Muscle layer of colon (tissue), 2 donors: ENCODE data around the gene RNF187.

Source experiments
- H3K27ac ChIP-seq: one replicate; pipeline ENCODE4 v1.7.0; 2013; ENCODE audit warnings: low read depth, mild to moderate bottlenecking, low read length, moderate library complexity
- H3K27me3 ChIP-seq, 2 donors: one replicate each; pipeline ENCODE4 v1.7.0; 2013; ENCODE audit warnings: low read length in 2 of 2, mild to moderate bottlenecking in 2 of 2; ENCODE audit not compliant: insufficient read depth in 2 of 2, control insufficient read depth in 1 of 2
- H3K36me3 ChIP-seq: one replicate; pipeline ENCODE4 v1.7.0; 2013; ENCODE audit warnings: mild to moderate bottlenecking, low read length; ENCODE audit not compliant: insufficient read depth
- H3K4me1 ChIP-seq: one replicate; pipeline ENCODE4 v1.7.0; 2013; ENCODE audit warnings: mild to moderate bottlenecking, low read length; ENCODE audit not compliant: insufficient read depth
- H3K4me3 ChIP-seq, 2 donors: one replicate each; pipeline ENCODE4 v1.7.0; 2013; ENCODE audit warnings: low read length in 2 of 2, low read depth in 1 of 2, mild to moderate bottlenecking in 1 of 2, moderate library complexity in 1 of 2
- H3K9ac ChIP-seq: one replicate; pipeline ENCODE4 v1.7.0; 2013; ENCODE audit warnings: low read length
- H3K9me3 ChIP-seq: one replicate; pipeline ENCODE4 v1.7.0; 2013; ENCODE audit warnings: mild to moderate bottlenecking, low read length
- donor health status: abdominal sarcoma.
- donor health status: Adenocarcinoma of cecum.

RNF187 gene

GRCh38 chr1:228514421-228514820 lies 27.2 kb downstream of the RNF187 start:
- peaks cover 0 to 12% of the 10 kb centered on the region in 2 donors for H3K27me3 ChIP-seq
- H3K4me3 ChIP-seq = no peak overlapping the region
- no peaks in the 10 kb centered on the region for H3K36me3 ChIP-seq
- no peak overlapping the region for H3K27ac ChIP-seq
- H3K4me1 ChIP-seq = no peaks in the 10 kb centered on the region
- no peak overlapping the region for H3K9ac ChIP-seq
- no peaks in the 10 kb centered on the region for H3K9me3 ChIP-seq

GRCh38 chr1:228515200-228515834 lies 28.1 kb downstream of the RNF187 start:
- Histone ChIP-seq H3K36me3 (no peaks in the 10 kb centered on the region), H3K4me1 (no peaks in the 10 kb centered on the region), H3K4me3 (no peak overlapping the region), H3K9ac (no peak overlapping the region), H3K27ac (no peak overlapping the region), H3K27me3 (peaks cover 0 to 12% of the 10 kb centered on the region in 2 donors), H3K9me3 (no peaks in the 10 kb centered on the region)

GRCh38 chr1:228517655-228518054 lies 30.5 kb downstream of the RNF187 start:
- H3K4me1 ChIP-seq = no peaks in the 10 kb centered on the region
- no peaks in the 10 kb centered on the region for H3K9me3 ChIP-seq
- H3K36me3 ChIP-seq = no peaks in the 10 kb centered on the region
- peaks cover 0 to 8% of the 10 kb centered on the region in 2 donors for H3K27me3 ChIP-seq
- no peak overlapping the region for H3K27ac ChIP-seq
- no peak overlapping the region for H3K9ac ChIP-seq
- H3K4me3 ChIP-seq = no peak overlapping the region

DNA sequence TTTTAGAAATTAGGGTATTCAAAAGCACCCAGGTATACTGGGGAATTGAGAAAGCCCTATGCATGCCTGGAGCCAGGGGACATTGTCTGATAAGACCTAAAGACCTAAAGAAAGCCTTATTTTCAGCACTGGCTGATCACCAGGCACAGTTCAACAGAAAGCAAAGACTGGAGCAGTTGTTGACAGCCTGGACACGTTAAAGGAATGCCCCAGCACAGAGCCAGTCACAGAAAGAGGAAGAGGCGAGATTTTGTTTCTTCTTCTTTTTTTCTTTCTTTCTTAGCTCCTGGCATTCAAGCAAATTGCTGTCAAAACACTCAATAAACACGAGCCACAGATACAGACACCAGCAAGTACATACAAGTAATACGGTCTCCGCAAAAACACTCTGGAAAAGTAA lies 40.4 kb downstream of the RNF187 start:
- H3K36me3 ChIP-seq = no peaks in the 10 kb centered on the region
- no peaks in the 10 kb centered on the region for H3K9me3 ChIP-seq
- no peak overlapping the region for H3K27ac ChIP-seq
- no peaks in the 10 kb centered on the region for H3K4me1 ChIP-seq
- H3K9ac ChIP-seq = no peak overlapping the region
- H3K4me3 ChIP-seq = no peak overlapping the region
- H3K27me3 ChIP-seq = peaks cover 0 to 6% of the 10 kb centered on the region in 2 donors

DNA sequence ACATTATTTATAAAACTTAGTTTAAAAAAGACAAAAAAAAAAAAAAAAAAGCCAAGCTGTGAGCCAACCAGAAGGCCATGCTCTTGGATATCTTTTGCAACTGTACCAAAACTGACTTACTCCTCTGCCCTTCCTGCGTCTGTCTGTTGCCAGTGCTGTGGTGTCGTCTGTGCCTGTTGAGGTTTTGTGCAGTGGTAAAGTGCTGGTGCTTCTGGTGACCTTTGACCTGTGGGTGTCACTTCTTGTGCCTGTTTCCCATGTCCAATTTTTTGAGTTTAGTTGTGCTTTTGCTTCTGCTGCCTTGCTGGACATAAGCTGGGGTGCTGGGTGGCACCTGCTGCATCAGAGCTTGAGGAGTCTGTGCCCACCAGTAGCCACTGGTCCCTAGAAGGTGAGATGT lies 41.4 kb downstream of the RNF187 start:
- H3K9me3 ChIP-seq = no peaks in the 10 kb centered on the region
- no peak overlapping the region for H3K4me3 ChIP-seq
- no peaks in the 10 kb centered on the region for H3K4me1 ChIP-seq
- H3K9ac ChIP-seq = no peak overlapping the region
- no peaks in the 10 kb centered on the region for H3K36me3 ChIP-seq
- H3K27me3 ChIP-seq = peaks cover 0 to 6% of the 10 kb centered on the region in 2 donors
- H3K27ac ChIP-seq = no peak overlapping the region

DNA sequence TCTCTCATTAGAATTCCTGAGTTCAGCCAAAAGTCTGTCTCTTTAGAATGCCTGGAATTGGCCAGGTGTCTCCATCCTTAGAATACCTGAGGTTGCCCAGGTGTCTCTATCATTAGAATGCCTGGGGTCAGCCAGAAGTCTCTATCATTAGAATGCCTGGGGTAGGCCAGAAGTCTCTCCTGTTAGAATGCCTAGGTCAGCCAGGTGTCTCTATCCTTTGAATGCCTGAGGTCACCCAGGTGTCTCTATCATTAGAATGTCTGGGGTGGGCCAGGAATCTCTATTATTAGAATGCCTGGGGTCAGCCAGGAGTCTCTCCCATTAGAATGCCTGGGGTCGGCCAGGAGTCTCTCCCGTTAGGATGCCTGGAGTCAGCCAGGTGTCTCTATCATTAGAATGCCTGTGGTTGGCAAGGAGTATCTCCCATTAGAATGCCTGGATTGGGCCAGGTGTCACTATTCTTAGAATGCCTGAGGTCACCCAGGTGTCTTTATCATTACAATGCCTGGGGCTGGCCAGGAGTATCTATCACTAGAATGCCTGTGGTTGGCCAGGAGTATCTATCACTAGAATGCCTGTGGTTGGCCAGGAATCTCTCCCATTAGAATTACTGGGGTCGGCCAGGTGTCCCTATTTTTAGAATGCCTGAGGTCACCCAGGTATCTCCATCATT lies 43.0 kb downstream of the RNF187 start:
- no peaks in the 10 kb centered on the region for H3K4me1 ChIP-seq
- H3K27ac ChIP-seq = no peak overlapping the region
- peaks cover 0 to 6% of the 10 kb centered on the region in 2 donors for H3K27me3 ChIP-seq

GRCh38 chr1:228530951-228531731 lies 44.0 kb downstream of the RNF187 start:
- no peaks in the 10 kb centered on the region for H3K9me3 ChIP-seq
- H3K27me3 ChIP-seq = peaks cover 0 to 6% of the 10 kb centered on the region in 2 donors
- no peak overlapping the region for H3K27ac ChIP-seq
- no peaks in the 10 kb centered on the region for H3K36me3 ChIP-seq
- H3K9ac ChIP-seq = no peak overlapping the region
- no peaks in the 10 kb centered on the region for H3K4me1 ChIP-seq
- no peak overlapping the region for H3K4me3 ChIP-seq

More for the DNA sequence above, 43.0 kb downstream of the RNF187 start:
- H3K4me3 ChIP-seq = no peak overlapping the region
- no peak overlapping the region for H3K9ac ChIP-seq
- no peaks in the 10 kb centered on the region for H3K9me3 ChIP-seq
- no peaks in the 10 kb centered on the region for H3K36me3 ChIP-seq

DNA sequence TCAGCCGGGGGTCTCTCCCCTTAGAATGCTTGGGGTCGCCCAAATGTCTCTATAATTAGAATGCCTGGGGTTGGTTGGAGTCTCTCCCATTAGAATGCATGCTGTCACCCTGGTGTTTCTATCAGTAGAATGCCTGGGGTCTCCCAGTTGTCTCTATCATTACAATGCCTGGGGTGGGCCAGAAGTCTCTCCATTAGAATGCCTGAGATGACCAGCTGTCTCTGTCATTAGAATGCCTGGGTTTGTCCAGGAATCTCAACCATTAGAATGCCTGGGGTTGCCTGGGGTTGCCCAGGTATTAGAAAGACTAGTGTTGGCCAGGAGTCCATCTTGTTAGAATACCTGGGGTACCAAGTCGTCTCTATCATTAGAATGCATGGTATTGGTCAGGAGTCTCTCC lies 51.6 kb downstream of the RNF187 start:
- H3K9me3 ChIP-seq = no peaks in the 10 kb centered on the region
- H3K9ac ChIP-seq = no peak overlapping the region
- H3K4me1 ChIP-seq = no peaks in the 10 kb centered on the region
- H3K4me3 ChIP-seq = no peak overlapping the region
- no peak overlapping the region for H3K27ac ChIP-seq
- H3K27me3 ChIP-seq = no peaks in the 10 kb centered on the region
- H3K36me3 ChIP-seq = no peaks in the 10 kb centered on the region

- Histone ChIP-seq H3K27ac (no peak overlapping the region), H3K36me3 (no peaks in the 10 kb centered on the region), H3K9ac (no peak overlapping the region), H3K27me3 (peaks cover 0 to 3% of the 10 kb centered on the region in 2 donors), H3K4me3 (no peak overlapping the region), H3K4me1 (no peaks in the 10 kb centered on the region), H3K9me3 (no peaks in the 10 kb centered on the region)
Observed at GRCh38 chr1:228540161-228540917, 53.2 kb downstream of the RNF187 start.

GRCh38 chr1:228541725-228542124 lies 54.5 kb downstream of the RNF187 start:
- H3K9ac ChIP-seq = no peak overlapping the region
- H3K27me3 ChIP-seq = peaks cover 0 to 3% of the 10 kb centered on the region in 2 donors
- H3K27ac ChIP-seq = no peak overlapping the region

GRCh38 chr1:228542376-228542775 lies 55.2 kb downstream of the RNF187 start:
- Histone ChIP-seq H3K36me3 (no peaks in the 10 kb centered on the region), H3K4me3 (no peak overlapping the region), H3K9ac (no peak overlapping the region), H3K9me3 (no peaks in the 10 kb centered on the region), H3K4me1 (no peaks in the 10 kb centered on the region), H3K27ac (no peak overlapping the region), H3K27me3 (peaks cover 0 to 3% of the 10 kb centered on the region in 2 donors)

More at GRCh38 chr1:228541725-228542124, 54.5 kb downstream of the RNF187 start:
- H3K36me3 ChIP-seq = no peaks in the 10 kb centered on the region
- H3K4me1 ChIP-seq = no peaks in the 10 kb centered on the region
- no peaks in the 10 kb centered on the region for H3K9me3 ChIP-seq
- H3K4me3 ChIP-seq = no peak overlapping the region
